ENCODE measurements around the gene TLR5.

DNA sequence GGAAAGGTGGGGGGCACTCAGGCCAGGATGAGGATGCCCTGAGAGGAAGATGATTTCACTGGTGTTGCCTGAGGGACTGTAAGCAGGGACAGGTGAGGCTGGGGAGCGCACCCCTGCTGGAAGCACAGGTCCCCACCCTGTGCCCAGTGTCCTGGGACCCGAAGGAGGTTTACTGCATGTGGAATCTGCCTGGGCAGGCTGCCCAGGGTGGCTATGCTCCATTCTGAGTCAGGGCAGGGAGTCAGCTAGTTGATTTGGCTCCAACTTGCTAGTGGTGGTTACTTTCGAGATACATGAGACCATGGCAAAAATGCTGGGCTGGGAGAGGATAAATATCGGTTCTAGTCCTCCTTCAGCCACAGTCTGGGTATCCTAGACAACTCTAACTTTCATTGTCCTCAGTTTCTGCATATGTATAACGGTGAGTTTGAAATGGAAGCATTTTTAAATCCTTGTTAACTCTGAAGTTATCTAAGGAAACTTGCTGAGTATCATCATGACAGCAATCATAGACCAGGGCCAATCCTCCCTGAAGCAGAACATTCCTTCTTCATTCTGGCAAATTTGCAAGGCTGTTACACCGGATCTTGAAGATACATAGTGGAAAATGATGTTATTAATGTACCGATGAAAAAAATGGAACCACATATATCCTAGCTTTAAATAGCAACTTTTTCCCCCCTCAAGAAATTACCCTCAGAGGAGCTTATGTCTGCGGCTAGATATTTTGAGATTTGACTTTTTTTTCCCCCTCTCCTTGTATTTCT, 7.7 kb downstream of the TLR5 start:
- TF ChIP-seq, protein P1, sequence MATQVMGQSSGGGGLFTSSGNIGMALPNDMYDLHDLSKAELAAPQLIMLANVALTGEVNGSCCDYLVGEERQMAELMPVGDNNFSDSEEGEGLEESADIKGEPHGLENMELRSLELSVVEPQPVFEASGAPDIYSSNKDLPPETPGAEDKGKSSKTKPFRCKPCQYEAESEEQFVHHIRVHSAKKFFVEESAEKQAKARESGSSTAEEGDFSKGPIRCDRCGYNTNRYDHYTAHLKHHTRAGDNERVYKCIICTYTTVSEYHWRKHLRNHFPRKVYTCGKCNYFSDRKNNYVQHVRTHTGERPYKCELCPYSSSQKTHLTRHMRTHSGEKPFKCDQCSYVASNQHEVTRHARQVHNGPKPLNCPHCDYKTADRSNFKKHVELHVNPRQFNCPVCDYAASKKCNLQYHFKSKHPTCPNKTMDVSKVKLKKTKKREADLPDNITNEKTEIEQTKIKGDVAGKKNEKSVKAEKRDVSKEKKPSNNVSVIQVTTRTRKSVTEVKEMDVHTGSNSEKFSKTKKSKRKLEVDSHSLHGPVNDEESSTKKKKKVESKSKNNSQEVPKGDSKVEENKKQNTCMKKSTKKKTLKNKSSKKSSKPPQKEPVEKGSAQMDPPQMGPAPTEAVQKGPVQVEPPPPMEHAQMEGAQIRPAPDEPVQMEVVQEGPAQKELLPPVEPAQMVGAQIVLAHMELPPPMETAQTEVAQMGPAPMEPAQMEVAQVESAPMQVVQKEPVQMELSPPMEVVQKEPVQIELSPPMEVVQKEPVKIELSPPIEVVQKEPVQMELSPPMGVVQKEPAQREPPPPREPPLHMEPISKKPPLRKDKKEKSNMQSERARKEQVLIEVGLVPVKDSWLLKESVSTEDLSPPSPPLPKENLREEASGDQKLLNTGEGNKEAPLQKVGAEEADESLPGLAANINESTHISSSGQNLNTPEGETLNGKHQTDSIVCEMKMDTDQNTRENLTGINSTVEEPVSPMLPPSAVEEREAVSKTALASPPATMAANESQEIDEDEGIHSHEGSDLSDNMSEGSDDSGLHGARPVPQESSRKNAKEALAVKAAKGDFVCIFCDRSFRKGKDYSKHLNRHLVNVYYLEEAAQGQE (IDR thresholded peaks at IDR 0.05; ENCODE audit: borderline replicate concordance), result no peak
- TF ChIP-seq, protein P2, sequence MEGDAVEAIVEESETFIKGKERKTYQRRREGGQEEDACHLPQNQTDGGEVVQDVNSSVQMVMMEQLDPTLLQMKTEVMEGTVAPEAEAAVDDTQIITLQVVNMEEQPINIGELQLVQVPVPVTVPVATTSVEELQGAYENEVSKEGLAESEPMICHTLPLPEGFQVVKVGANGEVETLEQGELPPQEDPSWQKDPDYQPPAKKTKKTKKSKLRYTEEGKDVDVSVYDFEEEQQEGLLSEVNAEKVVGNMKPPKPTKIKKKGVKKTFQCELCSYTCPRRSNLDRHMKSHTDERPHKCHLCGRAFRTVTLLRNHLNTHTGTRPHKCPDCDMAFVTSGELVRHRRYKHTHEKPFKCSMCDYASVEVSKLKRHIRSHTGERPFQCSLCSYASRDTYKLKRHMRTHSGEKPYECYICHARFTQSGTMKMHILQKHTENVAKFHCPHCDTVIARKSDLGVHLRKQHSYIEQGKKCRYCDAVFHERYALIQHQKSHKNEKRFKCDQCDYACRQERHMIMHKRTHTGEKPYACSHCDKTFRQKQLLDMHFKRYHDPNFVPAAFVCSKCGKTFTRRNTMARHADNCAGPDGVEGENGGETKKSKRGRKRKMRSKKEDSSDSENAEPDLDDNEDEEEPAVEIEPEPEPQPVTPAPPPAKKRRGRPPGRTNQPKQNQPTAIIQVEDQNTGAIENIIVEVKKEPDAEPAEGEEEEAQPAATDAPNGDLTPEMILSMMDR (IDR thresholded peaks at IDR 0.05; ENCODE audit: poor library complexity, severe bottlenecking), result no peak
- TF ChIP-seq SMC3 (conservative IDR thresholded peaks at IDR 0.05; ENCODE audit: poor library complexity) (no peak), POLR2AphosphoS5 (IDR thresholded peaks at IDR 0.05) (no peak), EP300 (conservative IDR thresholded peaks at IDR 0.05; ENCODE audit: poor library complexity, severe bottlenecking) (no peak), EZH2 (IDR thresholded peaks at IDR 0.05; ENCODE audit: borderline replicate concordance, insufficient read depth, low read length, poor library complexity, severe bottlenecking) (no peak)
